Measurements from ENCODE around the gene HOXD11.

HOXD11 gene

GRCh38 chr2:176105078-176105729 lies 1.9 kb upstream of the HOXD11 start:
- DNase-seq: no peak

- DNase-seq: no peak
These were observed 1.1 kb upstream of the HOXD11 start for GRCh38 chr2:176105730-176106580.

- DNase-seq: no peak
These were observed 676 bp downstream of the HOXD11 start for GRCh38 chr2:176107731-176108181.

DNA sequence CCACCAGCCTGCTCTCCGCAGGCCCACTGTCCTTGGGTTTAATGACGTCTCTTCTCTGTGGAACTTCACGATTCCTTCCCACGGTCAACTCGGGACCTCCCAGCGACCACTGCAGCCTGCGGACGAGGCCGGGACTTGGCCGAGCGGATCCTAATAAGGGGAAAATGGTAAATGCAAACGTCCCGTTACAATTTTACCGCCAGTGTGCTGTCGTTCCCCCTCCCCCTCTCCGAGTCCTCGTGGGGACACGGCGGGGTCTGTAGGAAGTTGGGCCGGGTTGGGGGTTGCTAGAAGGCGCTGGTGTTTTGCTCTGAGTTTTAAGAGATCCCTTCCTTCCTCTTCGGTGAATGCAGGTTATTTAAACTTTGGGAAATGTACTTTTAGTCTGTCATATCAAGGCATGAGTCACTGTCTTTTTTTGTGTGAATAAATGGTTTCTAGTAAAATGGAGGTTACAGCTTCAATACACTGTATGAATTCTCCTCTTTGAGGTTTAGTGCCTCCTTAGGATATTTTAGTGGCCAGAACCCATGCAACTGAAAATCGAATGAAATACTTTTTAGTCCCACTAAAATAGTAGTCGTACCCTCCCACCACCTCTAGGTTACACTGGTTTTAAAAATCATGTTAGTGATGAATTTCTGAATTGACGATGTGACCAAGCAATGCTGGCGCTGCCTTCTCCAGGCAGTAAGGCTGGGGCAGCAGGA lies 2.3 kb downstream of the HOXD11 start:
- DNase-seq: no peak

GRCh38 chr2:176109946-176110345 lies 2.9 kb downstream of the HOXD11 start:
- no peak for DNase-seq

GRCh38 chr2:176110415-176111308 lies 3.6 kb downstream of the HOXD11 start:
- DNase-seq: no peak

- no peak for DNase-seq
These were observed 4.2 kb downstream of the HOXD11 start for GRCh38 chr2:176111309-176111663.

DNA sequence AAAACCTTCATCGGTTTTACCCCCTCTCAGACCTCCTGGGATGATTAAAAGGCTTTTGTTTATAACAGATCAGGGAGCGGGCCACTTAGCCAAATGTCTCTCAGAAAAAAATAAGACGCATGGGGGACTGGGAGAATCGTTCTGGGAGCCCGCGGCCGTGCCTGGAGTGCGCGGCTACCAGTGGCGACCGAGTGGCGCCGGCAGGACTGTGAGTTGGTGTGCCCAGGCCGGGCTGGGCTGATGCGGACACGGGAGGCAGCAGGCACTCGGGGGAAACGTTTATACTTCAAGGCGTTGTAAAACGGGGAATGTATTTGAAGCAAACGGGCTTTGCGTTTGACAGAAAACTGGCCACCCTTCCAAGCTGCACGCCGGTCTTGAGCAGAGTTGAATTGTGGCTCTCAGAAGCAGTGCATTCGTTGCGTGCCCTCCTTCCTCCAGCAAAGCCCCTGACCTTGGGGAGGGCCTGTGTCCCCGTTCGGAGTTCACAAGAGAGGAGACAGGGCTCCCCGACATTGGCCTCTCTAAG lies 4.8 kb downstream of the HOXD11 start:
- no peak for DNase-seq

- DNase-seq: no peak
These were observed 5.6 kb downstream of the HOXD11 start for GRCh38 chr2:176112375-176113302.

GRCh38 chr2:176114120-176114929 lies 7.2 kb downstream of the HOXD11 start:
- DNase-seq: no peak

GRCh38 chr2:176114930-176115625 lies 8.0 kb downstream of the HOXD11 start:
- no peak for DNase-seq

DNA sequence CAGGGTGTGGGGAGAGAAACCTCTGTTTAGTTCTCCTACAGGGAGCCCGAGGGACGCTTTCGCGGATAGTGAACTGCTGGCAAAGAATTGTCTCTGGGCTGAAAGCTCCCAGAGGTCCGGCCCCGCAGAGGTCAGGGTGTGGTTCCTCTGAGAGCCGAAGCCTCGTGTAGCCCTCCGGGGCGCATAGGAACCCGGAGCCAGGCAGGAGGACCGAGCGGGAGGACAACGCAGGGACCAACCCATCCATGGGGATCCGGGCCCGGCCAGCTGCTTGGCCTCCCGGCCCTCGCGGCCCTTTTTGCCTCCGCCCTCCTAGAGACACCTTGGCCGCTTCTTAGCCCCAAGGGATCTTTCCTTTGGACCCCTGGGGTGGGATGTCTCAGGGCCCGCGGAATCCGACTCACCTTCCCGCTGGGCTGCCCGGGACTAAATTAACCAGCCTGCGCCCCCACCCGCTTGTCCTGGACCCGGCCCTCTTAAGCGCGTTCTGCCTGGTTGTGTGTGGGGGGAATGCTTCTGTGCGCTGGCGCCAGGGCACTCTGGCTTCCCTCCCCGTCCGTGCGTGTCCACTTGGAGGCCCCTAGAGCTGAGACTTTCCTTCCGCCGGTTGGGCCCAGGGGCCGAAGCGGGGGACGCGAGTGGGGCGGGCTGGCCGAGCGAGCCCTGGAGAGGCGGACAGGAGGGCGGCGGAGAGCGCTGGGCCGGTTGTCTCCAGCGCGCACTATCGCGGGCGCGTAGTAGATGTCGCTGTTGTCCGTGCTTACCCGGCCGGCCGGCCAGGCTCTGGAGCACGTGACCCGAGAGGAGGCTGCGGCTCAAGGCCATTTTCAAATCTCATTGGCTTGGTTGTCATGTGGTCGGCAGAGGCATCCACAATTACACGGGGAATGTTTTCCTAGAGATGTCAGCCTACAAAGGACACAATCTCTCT lies 9.1 kb downstream of the HOXD11 start, which contains the start of gene HOXD10:
Gene HOXD10 (plus strand): TSS at position 896 of the 931 bp plus-strand sequence. CDS start 56 bp downstream, outside the sequence.
- no peak for DNase-seq

DNA sequence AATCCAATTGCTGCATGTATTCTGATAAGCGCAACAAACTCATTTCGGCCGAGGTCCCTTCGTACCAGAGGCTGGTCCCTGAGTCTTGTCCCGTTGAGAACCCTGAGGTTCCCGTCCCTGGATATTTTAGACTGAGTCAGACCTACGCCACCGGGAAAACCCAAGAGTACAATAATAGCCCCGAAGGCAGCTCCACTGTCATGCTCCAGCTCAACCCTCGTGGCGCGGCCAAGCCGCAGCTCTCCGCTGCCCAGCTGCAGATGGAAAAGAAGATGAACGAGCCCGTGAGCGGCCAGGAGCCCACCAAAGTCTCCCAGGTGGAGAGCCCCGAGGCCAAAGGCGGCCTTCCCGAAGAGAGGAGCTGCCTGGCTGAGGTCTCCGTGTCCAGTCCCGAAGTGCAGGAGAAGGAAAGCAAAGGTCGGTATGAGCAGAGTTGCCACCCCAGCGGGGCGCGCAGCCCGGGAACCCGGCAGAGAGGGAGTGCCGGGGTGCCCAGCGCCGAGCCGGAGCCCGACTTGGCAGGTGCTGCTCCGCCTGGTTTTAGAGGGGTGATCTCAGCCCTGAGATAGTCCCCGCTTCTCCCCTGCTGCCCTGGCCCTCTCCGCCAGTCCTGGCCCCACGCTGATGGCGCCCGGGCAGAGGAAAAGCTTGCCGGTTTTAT lies 10.2 kb downstream of the HOXD11 start:
- DNase-seq: no peak

DNA sequence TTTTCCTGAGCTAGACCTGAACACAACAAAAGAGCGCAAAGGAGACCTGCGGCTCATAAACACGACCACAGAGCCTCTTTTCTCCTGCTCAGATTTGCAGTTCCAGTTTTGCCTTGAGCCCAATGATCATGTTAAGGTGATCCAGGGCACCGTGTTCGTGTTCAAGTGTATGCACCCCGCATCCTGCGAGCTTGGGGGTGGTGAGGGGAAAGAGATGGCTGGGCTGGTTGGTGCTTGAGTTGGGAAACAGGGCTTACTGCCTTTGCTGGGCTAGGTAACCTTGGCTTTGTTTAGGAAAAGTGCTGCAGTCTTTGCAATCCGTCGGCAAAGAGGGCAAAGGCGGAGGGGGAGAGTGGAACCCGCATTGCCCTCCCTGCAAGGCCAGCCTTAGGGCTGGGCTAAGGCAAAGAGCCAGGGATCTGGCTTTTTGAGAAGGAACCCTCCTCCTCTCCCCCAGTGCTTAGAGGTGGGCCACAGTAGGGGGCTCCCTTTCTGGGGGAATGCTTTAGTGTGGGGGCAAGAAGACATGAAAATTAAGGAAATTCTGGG lies 10.8 kb downstream of the HOXD11 start:
- no peak for DNase-seq

- no peak for DNase-seq
These were observed 11.7 kb downstream of the HOXD11 start for GRCh38 chr2:176118601-176119339.

All from anterior cingulate cortex (tissue), 58 donors.